SK-N-MC (cell line): ENCODE data around the gene BTBD6.

Experiments
- DNase-seq: peaks from one replicate; pipeline ENCODE4 v3.0.0-alpha.2; 2011; ENCODE audit warnings: low read depth, low spot score
- H3K27ac ChIP-seq: fragments of 200-600 bp; sonication (generic); 2 replicates; pipeline ENCODE4 v1.5.1; 2016; ENCODE audit warnings: mixed run types
- H3K36me3 ChIP-seq: fragments of 200-600 bp; sonication (generic); 2 replicates; pipeline ENCODE4 v1.6.1; 2017; ENCODE audit warnings: antibody characterized with exemption, low read length, mixed read lengths; ENCODE audit not compliant: insufficient read depth
- H3K4me3 ChIP-seq: fragments of 200-600 bp; sonication (generic); 2 replicates; pipeline ENCODE4 v1.5.1; 2016
- H3K9ac ChIP-seq: fragments of 200-600 bp; sonication (generic); 2 replicates; pipeline ENCODE4 v1.8.0; 2017; ENCODE audit warnings: mixed run types, mixed read lengths; ENCODE audit not compliant: insufficient read length
- H3K9me3 ChIP-seq: fragments of 200-600 bp; sonication (generic); 2 replicates; pipeline ENCODE4 v1.6.1; 2017; ENCODE audit warnings: low read depth, mild to moderate bottlenecking, antibody characterized with exemption, low read length, moderate library complexity, mixed read lengths
- EZH2 ChIP-seq: fragments of 200-600 bp; sonication (generic); IDR thresholded peaks from one replicate; pipeline ENCODE4 v1.6.1; 2017; ENCODE audit warnings: antibody characterized with exemption
- FOXP2 ChIP-seq: optimal IDR thresholded peaks from 2 replicates; pipeline ENCODE3; 2011; ENCODE audit warnings: mild to moderate bottlenecking, moderate library complexity; ENCODE audit not compliant: insufficient read depth; ENCODE audit errors: extremely low read length, control extremely low read depth
- POLR2AphosphoS5 ChIP-seq: IDR thresholded peaks from 2 replicates; pipeline ENCODE4 v1.6.1; 2012; ENCODE audit warnings: mild to moderate bottlenecking, low read depth, low read length, borderline replicate concordance

BTBD6 gene

GRCh38 chr14:105203701-105204100 is 44.6 kb upstream of the BTBD6 start:
- no peaks in the 10 kb centered on the region for H3K9me3 ChIP-seq
- no peak for DNase-seq
- no peak for TF ChIP-seq EZH2
- TF ChIP-seq POLR2AphosphoS5: no peak
- no peak for TF ChIP-seq FOXP2
- no peak overlapping the region for H3K27ac ChIP-seq
- H3K4me3 ChIP-seq: no peak overlapping the region
- H3K36me3 ChIP-seq: no peaks in the 10 kb centered on the region
- no peak overlapping the region for H3K9ac ChIP-seq

GRCh38 chr14:105204206-105204930 is 44.0 kb upstream of the BTBD6 start:
- no peak overlapping the region for H3K4me3 ChIP-seq
- no peaks in the 10 kb centered on the region for H3K36me3 ChIP-seq
- no peak for DNase-seq
- TF ChIP-seq FOXP2: no peak
- no peak for TF ChIP-seq EZH2
- no peak for TF ChIP-seq POLR2AphosphoS5
- H3K27ac ChIP-seq: no peak overlapping the region
- H3K9me3 ChIP-seq: no peaks in the 10 kb centered on the region
- H3K9ac ChIP-seq: no peak overlapping the region

- Histone ChIP-seq H3K9me3 (no peaks in the 10 kb centered on the region), H3K4me3 (no peak overlapping the region), H3K9ac (no peak overlapping the region), H3K27ac (no peak overlapping the region), H3K36me3 (no peaks in the 10 kb centered on the region; the same call in 1 of the 2 replicates)
- no peak for TF ChIP-seq POLR2AphosphoS5
- DNase-seq: no peak
Observed at GRCh38 chr14:105204931-105205672, 43.2 kb upstream of the BTBD6 start.

- no peak overlapping the region for H3K9ac ChIP-seq
- no peak for DNase-seq
- no peaks in the 10 kb centered on the region for H3K9me3 ChIP-seq
- no peaks in the 10 kb centered on the region; the same call in 1 of the 2 replicates for H3K36me3 ChIP-seq
- no peak overlapping the region for H3K4me3 ChIP-seq
- TF ChIP-seq POLR2AphosphoS5 (no peak), EZH2 (no peak), FOXP2 (no peak)
- no peak overlapping the region for H3K27ac ChIP-seq
Observed at GRCh38 chr14:105205673-105206208, 42.6 kb upstream of the BTBD6 start.

- DNase-seq: no peak
- H3K9me3 ChIP-seq: no peaks in the 10 kb centered on the region
- H3K27ac ChIP-seq: no peak overlapping the region
- H3K9ac ChIP-seq: no peak overlapping the region
- H3K36me3 ChIP-seq: no peaks in the 10 kb centered on the region; the same call in 1 of the 2 replicates
- no peak overlapping the region for H3K4me3 ChIP-seq
- no peak for TF ChIP-seq POLR2AphosphoS5
- TF ChIP-seq EZH2: no peak
- TF ChIP-seq FOXP2: no peak
Observed at GRCh38 chr14:105206873-105207272, 41.5 kb upstream of the BTBD6 start.

- H3K36me3 ChIP-seq: no peaks in the 10 kb centered on the region; the same call in 1 of the 2 replicates
- no peak overlapping the region for H3K9ac ChIP-seq
- no peak overlapping the region for H3K27ac ChIP-seq
- H3K9me3 ChIP-seq: no peaks in the 10 kb centered on the region
- no peak for DNase-seq
- no peak overlapping the region for H3K4me3 ChIP-seq
- no peak for TF ChIP-seq POLR2AphosphoS5
- TF ChIP-seq FOXP2: no peak
- no peak for TF ChIP-seq EZH2
Observed at GRCh38 chr14:105207460-105207901, 40.9 kb upstream of the BTBD6 start.

- no peak overlapping the region for H3K9ac ChIP-seq
- H3K27ac ChIP-seq: no peak overlapping the region
- no peak for DNase-seq
- no peak overlapping the region for H3K4me3 ChIP-seq
- H3K9me3 ChIP-seq: no peaks in the 10 kb centered on the region
- no peaks in the 10 kb centered on the region; the same call in 1 of the 2 replicates for H3K36me3 ChIP-seq
- TF ChIP-seq EZH2: no peak
- no peak for TF ChIP-seq POLR2AphosphoS5
- no peak for TF ChIP-seq FOXP2
Observed at GRCh38 chr14:105207996-105208737, 40.2 kb upstream of the BTBD6 start.

- no peaks in the 10 kb centered on the region for H3K9me3 ChIP-seq
- H3K27ac ChIP-seq: no peak overlapping the region
- H3K9ac ChIP-seq: no peak overlapping the region
- H3K4me3 ChIP-seq: no peak overlapping the region
- TF ChIP-seq POLR2AphosphoS5 (no peak), FOXP2 (no peak), EZH2 (no peak)
- no peak for DNase-seq
- no peaks in the 10 kb centered on the region; the same call in 1 of the 2 replicates for H3K36me3 ChIP-seq
Observed at GRCh38 chr14:105208738-105209075, 39.6 kb upstream of the BTBD6 start.
